C4-2B (cell line): ENCODE results near the gene RNF150.

Experiments used
- H3K27ac ChIP-seq: fragments of 450-650 bp; 2 replicates; pipeline ENCODE4 v1.5.1; 2017
- CTCF ChIP-seq: fragments of 450-650 bp; conservative IDR thresholded peaks from 2 replicates; pipeline ENCODE4 v1.5.1; 2017; ENCODE audit warnings: mild to moderate bottlenecking
- ZFX ChIP-seq: fragments of 450-650 bp; IDR thresholded peaks from 2 replicates; pipeline ENCODE4 v1.6.1; 2017

The RNF150 gene

GRCh38 chr4:140963883-140964282 lies 169.4 kb downstream of the RNF150 start:
- no peak overlapping the region for H3K27ac ChIP-seq
- TF ChIP-seq ZFX (no peak), CTCF (no peak)

- H3K27ac ChIP-seq = no peak overlapping the region
- TF ChIP-seq CTCF (no peak), ZFX (no peak)
Measured at GRCh38 chr4:140955641-140956040, 177.6 kb downstream of the RNF150 start.

GRCh38 chr4:140952717-140953116 lies 180.6 kb downstream of the RNF150 start:
- TF ChIP-seq ZFX (no peak), CTCF (no peak)

GRCh38 chr4:140947506-140947905 lies 185.8 kb downstream of the RNF150 start:
- TF ChIP-seq CTCF (no peak), ZFX (no peak)
- no peak overlapping the region for H3K27ac ChIP-seq

More at GRCh38 chr4:140952717-140953116, 180.6 kb downstream of the RNF150 start:
- no peak overlapping the region for H3K27ac ChIP-seq

GRCh38 chr4:140945106-140945505 lies 188.2 kb downstream of the RNF150 start:
- no peak overlapping the region for H3K27ac ChIP-seq
- TF ChIP-seq CTCF = no peak

- TF ChIP-seq ZFX = no peak
- no peak for TF ChIP-seq CTCF
- H3K27ac ChIP-seq = no peak overlapping the region
Measured at GRCh38 chr4:140944572-140944971, 188.7 kb downstream of the RNF150 start.

GRCh38 chr4:140944199-140944515 lies 189.1 kb downstream of the RNF150 start:
- TF ChIP-seq CTCF (no peak), ZFX (no peak)
- H3K27ac ChIP-seq = no peak overlapping the region
